Kidney (tissue), 14 donors: Measurements from ENCODE around the gene SNW1. TPM values are rescaled to one million over a fixed set of nuclear protein-coding genes. Genes with fewer than 3 reads are reported as not detected.
"Not testable (repeated sequence)": the region's sequence is repeated elsewhere in the genome, so short reads cannot be mapped to it uniquely, and the experiment has no call there.

ENCODE experiments used
- DNase-seq, 5 donors: peaks; one replicate each; pipeline ENCODE4 v3.0.0-alpha.2; 2013 to 2020
- FAIRE-seq: peaks from 2 replicates; lab custom pipeline; 2012; peaks lifted over from hg19 to GRCh38; lab: Jason Lieb, UNC
- H3K27ac ChIP-seq, 2 donors: one replicate each; pipeline ENCODE4 v1.7.0; 2013; ENCODE audit warnings: low read depth in 2 of 2, low read length in 2 of 2, inconsistent platforms in 1 of 2
- H3K27me3 ChIP-seq: one replicate; pipeline ENCODE4 v1.7.1; 2013; ENCODE audit warnings: low read length, inconsistent platforms; ENCODE audit not compliant: control insufficient read depth, insufficient read depth
- H3K36me3 ChIP-seq, 3 donors: one replicate each; pipeline versions ENCODE4 v1.7.0 to v1.7.1; 2013; ENCODE audit warnings: low read length in 3 of 3, control low read depth in 1 of 3, inconsistent platforms in 1 of 3; ENCODE audit not compliant: insufficient read depth in 3 of 3, control insufficient read depth in 2 of 3
- H3K4me1 ChIP-seq, 3 donors: one replicate each; pipeline versions ENCODE4 v1.7.0 to v1.7.1; 2013; ENCODE audit warnings: low read length in 3 of 3, inconsistent platforms in 1 of 3, low read depth in 1 of 3; ENCODE audit not compliant: control insufficient read depth in 2 of 3, insufficient read depth in 2 of 3
- H3K4me3 ChIP-seq, 3 donors: one replicate each; pipeline versions ENCODE4 v1.7.0 to v1.8.1; 2013; ENCODE audit warnings: low read length in 3 of 3, control low read depth in 1 of 3, inconsistent platforms in 1 of 3
- H3K9ac ChIP-seq, 3 donors: one replicate each; pipeline versions ENCODE4 v1.7.0 to v1.7.1; 2013; ENCODE audit warnings: low read length in 3 of 3, control low read depth in 1 of 3, inconsistent platforms in 1 of 3
- H3K9me3 ChIP-seq, 3 donors: one replicate each; pipeline versions ENCODE4 v1.7.0 to v1.7.1; 2013; ENCODE audit warnings: low read length in 3 of 3, control low read depth in 1 of 3, inconsistent platforms in 1 of 3; ENCODE audit not compliant: control insufficient read depth in 2 of 3, insufficient read depth in 1 of 3
- intact Hi-C: fragments of 100-400 bp; cut with DNase I; formaldehyde crosslinking; loops from one replicate; pipeline ENCODE4 v1.11.1; 2022
- polyA plus RNA-seq: library from polyadenylated mRNA; stranded (reverse); fragments of 350-450 nt; fragmentation: Illumina TruSeq; extraction: RNeasy Lipid Tissue Mini Kit (QIAGEN cat#74804); gene quantifications from one replicate; pipeline ENCODE4 v1.2.3, GENCODE V29; 2014; ENCODE audit warnings: low read depth, low replicate concordance; ENCODE audit not compliant: insufficient read depth
- total RNA-seq: library from RNA; stranded (reverse); fragmentation: NEBNext Ultra II Directional; extraction: Animal tissue kit (Norgen Biotek cat#: 25700); gene quantifications from one replicate; pipeline ENCODE4 v1.2.1, GENCODE V29; 2021
- TF ChIP-seq, protein P1 (sequence below): IDR thresholded peaks from 3 replicates; pipeline ENCODE4 v1.5.1; 2012; ENCODE audit warnings: mild to moderate bottlenecking, moderate library complexity, borderline replicate concordance; ENCODE audit not compliant: insufficient read depth; ENCODE audit errors: extremely low read depth
- donor health status: control.
- donor health status: control.
- donor health status: control.
- donor health status: control.
- donor health status: control.
- donor health status: DM: yes; HTN: yes; CAD: no.
- donor health status: Normal renal cell carcinoma (clear cell type).

Gene SNW1
- total and polyA plus RNA-seq, 2 donors from 2014 or later = 37.8 to 63.9 TPM

DNA sequence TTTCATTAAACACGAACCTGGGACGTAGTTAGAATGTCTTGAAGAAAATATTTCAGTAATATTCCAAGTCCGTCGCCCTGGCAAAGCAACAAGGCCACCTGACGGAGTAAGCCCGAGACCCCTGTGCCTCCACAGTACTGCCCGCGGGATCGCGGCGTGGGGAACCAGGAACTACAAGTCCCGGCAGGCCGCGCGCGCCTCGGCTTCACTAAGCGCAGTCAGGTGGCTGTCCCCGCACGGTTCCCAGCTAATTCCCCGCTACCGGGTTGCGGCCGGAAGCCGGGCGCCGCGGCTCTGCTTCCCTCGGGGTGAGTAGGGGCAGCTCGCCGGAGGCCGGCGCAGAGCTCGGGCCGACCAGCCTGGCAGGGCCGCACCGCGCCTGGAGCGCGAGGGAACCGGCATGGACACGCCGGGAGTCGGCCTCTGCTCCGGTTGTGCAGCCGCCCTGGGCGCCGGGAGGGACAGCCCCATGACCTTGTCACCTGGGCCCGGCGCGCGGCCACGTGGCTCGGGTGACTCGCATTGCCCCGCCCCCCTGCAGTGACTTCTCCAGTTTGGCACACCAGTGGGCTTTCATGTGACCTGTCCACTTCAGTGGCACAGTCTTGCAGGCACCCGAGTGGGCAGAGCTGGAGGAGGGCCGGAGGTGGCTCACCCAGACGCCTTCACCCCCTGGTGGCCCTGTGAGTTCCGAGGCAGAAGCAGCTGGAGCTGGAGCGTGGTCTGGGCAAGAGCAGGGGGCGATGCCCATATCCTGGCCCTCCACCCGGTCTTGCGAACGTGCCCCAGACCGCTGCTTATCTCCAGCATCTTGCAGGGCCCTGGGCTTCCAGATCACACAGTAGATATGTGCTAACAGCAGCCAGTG is 39.1 kb upstream of the SNW1 start, which contains the start of gene ADCK1:
Gene ADCK1, plus strand, starts transcription at position 247 of the 868 bp plus-strand sequence. CDS start 18,870 bp downstream, outside the sequence.
- peak within 1 kb of the TSS; percentile 38 to 82 (median 80) for H3K9ac ChIP-seq
- peaks cover 0 to 4% (median 0%) of the 10 kb centered on the region in 3 donors for H3K4me1 ChIP-seq
- DNase-seq (peak; percentile 86 to 95 (median 90)), FAIRE-seq (no peak)
- intact Hi-C loops = no loop called here
- peak within 1 kb of the TSS; percentile 87 to 88 for H3K27ac ChIP-seq
- TF ChIP-seq, protein P1, sequence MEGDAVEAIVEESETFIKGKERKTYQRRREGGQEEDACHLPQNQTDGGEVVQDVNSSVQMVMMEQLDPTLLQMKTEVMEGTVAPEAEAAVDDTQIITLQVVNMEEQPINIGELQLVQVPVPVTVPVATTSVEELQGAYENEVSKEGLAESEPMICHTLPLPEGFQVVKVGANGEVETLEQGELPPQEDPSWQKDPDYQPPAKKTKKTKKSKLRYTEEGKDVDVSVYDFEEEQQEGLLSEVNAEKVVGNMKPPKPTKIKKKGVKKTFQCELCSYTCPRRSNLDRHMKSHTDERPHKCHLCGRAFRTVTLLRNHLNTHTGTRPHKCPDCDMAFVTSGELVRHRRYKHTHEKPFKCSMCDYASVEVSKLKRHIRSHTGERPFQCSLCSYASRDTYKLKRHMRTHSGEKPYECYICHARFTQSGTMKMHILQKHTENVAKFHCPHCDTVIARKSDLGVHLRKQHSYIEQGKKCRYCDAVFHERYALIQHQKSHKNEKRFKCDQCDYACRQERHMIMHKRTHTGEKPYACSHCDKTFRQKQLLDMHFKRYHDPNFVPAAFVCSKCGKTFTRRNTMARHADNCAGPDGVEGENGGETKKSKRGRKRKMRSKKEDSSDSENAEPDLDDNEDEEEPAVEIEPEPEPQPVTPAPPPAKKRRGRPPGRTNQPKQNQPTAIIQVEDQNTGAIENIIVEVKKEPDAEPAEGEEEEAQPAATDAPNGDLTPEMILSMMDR = no peak
- no peaks in the 10 kb centered on the region for H3K9me3 ChIP-seq
- peak within 1 kb of the TSS; percentile 71 to 82 (median 81) for H3K4me3 ChIP-seq
- no peaks in the 10 kb centered on the region for H3K27me3 ChIP-seq
- H3K36me3 ChIP-seq = no peaks in the 10 kb centered on the region

DNA sequence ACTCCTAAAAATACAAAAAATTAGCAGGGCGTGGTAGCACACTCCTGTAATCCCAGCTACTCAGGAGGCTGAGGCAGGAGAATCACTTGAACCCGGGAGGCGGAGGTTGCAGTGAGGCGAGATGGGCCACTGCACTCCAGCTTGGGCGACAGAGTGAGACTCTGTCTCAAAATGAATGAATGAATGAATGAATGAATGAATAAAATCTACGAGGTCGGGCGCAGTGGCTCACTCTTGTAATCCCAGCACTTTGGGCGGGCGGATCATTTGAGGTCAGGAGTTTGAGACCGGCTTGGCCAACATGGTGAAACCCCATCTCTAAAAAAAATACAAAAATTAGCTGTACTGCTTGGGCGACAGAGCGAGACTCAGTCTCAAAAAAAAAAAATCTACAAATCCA is 38.5 kb upstream of the SNW1 start:
- H3K36me3 ChIP-seq, FAIRE-seq, intact Hi-C loops, H3K4me1 ChIP-seq, H3K27me3 ChIP-seq, H3K9me3 ChIP-seq: not testable (repeated sequence)
- Histone ChIP-seq H3K9ac (peak overlapping the region in 2 of 3 donors; percentile 38 to 82), H3K4me3 (peak overlapping the region; percentile 71 to 82 (median 81)), H3K27ac (peak overlapping the region in 1 of 2 donors; percentile 88)
- DNase-seq = peak in 1 of 5 donors; percentile 51

DNA sequence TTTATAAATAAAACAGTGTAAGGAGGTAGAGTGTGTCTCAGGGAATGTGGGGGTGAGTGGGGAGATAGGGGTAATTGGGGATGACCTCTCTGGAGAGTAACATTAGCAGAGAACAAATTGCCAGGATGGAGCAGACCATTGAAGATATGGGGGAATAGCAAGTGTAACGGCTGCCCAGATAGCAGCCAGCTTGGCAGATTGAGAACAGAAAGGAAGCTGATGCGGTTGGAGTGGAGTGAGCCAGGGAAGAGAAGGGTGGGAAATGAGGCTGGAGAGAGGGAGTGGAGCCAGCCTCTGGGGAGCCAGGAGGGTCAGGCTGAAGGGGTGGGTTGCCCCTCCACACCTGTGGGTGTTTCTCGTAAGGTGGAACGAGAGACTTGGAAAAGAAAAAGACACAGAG is 33.4 kb upstream of the SNW1 start:
- intact Hi-C loops = no loop called here
- H3K4me3 ChIP-seq = no peak overlapping the region
- DNase-seq = no peak
- no peaks in the 10 kb centered on the region for H3K36me3 ChIP-seq
- no peaks in the 10 kb centered on the region for H3K4me1 ChIP-seq
- no peaks in the 10 kb centered on the region for H3K9me3 ChIP-seq
- H3K27ac ChIP-seq = no peak overlapping the region
- no peaks in the 10 kb centered on the region for H3K27me3 ChIP-seq
- H3K9ac ChIP-seq = no peak overlapping the region
- TF ChIP-seq, protein P1 = no peak
- no peak for FAIRE-seq

DNA sequence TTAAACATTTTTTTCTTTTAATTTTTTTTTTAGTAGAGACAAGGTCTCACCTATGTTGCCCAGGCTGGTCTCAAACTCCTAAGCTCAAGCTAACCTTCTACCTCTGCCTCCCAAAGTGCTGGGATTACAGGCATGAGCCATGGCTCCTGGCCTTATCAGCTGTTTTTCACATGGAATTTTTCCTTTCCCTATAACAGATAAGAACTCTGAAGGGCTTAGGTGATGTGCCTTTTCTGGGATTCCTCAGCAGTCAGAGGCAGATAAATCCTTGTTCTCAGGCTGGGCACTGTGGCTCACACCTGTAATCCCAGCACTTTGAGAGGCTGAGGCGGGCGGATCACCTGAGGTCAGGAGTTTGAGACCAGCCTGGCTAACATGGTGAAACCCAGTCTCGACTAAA is 32.3 kb upstream of the SNW1 start:
- H3K9ac ChIP-seq, H3K27me3 ChIP-seq, intact Hi-C loops, H3K36me3 ChIP-seq, H3K4me3 ChIP-seq, H3K27ac ChIP-seq, H3K9me3 ChIP-seq, H3K4me1 ChIP-seq, FAIRE-seq, DNase-seq: not testable (repeated sequence)
